ENCODE measurements around the gene RTRAF. TPM values are rescaled to one million over a fixed set of nuclear protein-coding genes. Genes with fewer than 3 reads are reported as not detected.

RTRAF gene
- total RNA-seq, 1 donor from 2014 or later, result 119 TPM

- TF ChIP-seq CTCF (IDR thresholded peaks at IDR 0.05; ENCODE audit: insufficient read depth, low read length, poor library complexity, severe bottlenecking), result peak; percentile 85
- peak; percentile 44 for DNase-seq (ENCODE audit: low read depth)
These were observed 10.1 kb upstream of the RTRAF start for GRCh38 chr14:51979088-51979709.

GRCh38 chr14:51981218-51981854 lies 8.0 kb upstream of the RTRAF start:
- no peak for DNase-seq (ENCODE audit: low read depth)
- no peak for TF ChIP-seq CTCF (IDR thresholded peaks at IDR 0.05; ENCODE audit: insufficient read depth, low read length, poor library complexity, severe bottlenecking)
- H3K27me3 ChIP-seq (ENCODE audit: control insufficient read depth, insufficient read depth, low read length), result no peaks in the 10 kb centered on the region
- no peaks in the 10 kb centered on the region for H3K36me3 ChIP-seq (ENCODE audit: control insufficient read depth, insufficient read depth, low read length)
- no peak overlapping the region for H3K4me3 ChIP-seq (ENCODE audit: low read depth, low read length)

More at GRCh38 chr14:51979088-51979709, 10.1 kb upstream of the RTRAF start:
- Histone ChIP-seq H3K36me3 (ENCODE audit: control insufficient read depth, insufficient read depth, low read length) (no peaks in the 10 kb centered on the region), H3K4me3 (ENCODE audit: low read depth, low read length) (no peak overlapping the region), H3K27me3 (ENCODE audit: control insufficient read depth, insufficient read depth, low read length) (no peaks in the 10 kb centered on the region)

- Histone ChIP-seq H3K36me3 (ENCODE audit: control insufficient read depth, insufficient read depth, low read length) (no peaks in the 10 kb centered on the region), H3K27me3 (ENCODE audit: control insufficient read depth, insufficient read depth, low read length) (no peaks in the 10 kb centered on the region), H3K4me3 (ENCODE audit: low read depth, low read length) (no peak overlapping the region)
- TF ChIP-seq CTCF (IDR thresholded peaks at IDR 0.05; ENCODE audit: insufficient read depth, low read length, poor library complexity, severe bottlenecking), result no peak
- DNase-seq (ENCODE audit: low read depth), result no peak
These were observed 1.1 kb upstream of the RTRAF start for GRCh38 chr14:51988221-51988620.

- peak overlapping the region; percentile 90 for H3K4me3 ChIP-seq (ENCODE audit: low read depth, low read length)
- TF ChIP-seq CTCF (IDR thresholded peaks at IDR 0.05; ENCODE audit: insufficient read depth, low read length, poor library complexity, severe bottlenecking), result no peak
These were observed 1.1 kb downstream of the RTRAF start for GRCh38 chr14:51990488-51990887.

GRCh38 chr14:51993285-51993920 lies 4.1 kb downstream of the RTRAF start:
- H3K27me3 ChIP-seq (ENCODE audit: control insufficient read depth, insufficient read depth, low read length), result no peaks in the 10 kb centered on the region
- H3K36me3 ChIP-seq (ENCODE audit: control insufficient read depth, insufficient read depth, low read length), result no peaks in the 10 kb centered on the region
- no peak for TF ChIP-seq CTCF (IDR thresholded peaks at IDR 0.05; ENCODE audit: insufficient read depth, low read length, poor library complexity, severe bottlenecking)

More at GRCh38 chr14:51990488-51990887, 1.1 kb downstream of the RTRAF start:
- Histone ChIP-seq H3K27me3 (ENCODE audit: control insufficient read depth, insufficient read depth, low read length) (no peaks in the 10 kb centered on the region), H3K36me3 (ENCODE audit: control insufficient read depth, insufficient read depth, low read length) (no peaks in the 10 kb centered on the region)
- no peak for DNase-seq (ENCODE audit: low read depth)

More at GRCh38 chr14:51993285-51993920, 4.1 kb downstream of the RTRAF start:
- no peak for DNase-seq (ENCODE audit: low read depth)
- H3K4me3 ChIP-seq (ENCODE audit: low read depth, low read length), result no peak overlapping the region

Measured in kidney epithelial cell (primary cell).